HG02588 (cell line): ENCODE results near the gene CFAP300.

Source experiments
- ATAC-seq: cut with Tn5 transposase; IDR thresholded peaks from one replicate; pipeline ENCODE4 v1.9.1; 2021; ENCODE audit warnings: mild to moderate bottlenecking, moderate library complexity; ENCODE audit not compliant: unreplicated experiment

Gene CFAP300

GRCh38 chr11:102119997-102120396 lies 72.8 kb downstream of the CFAP300 start:
- ATAC-seq = no peak

GRCh38 chr11:102120437-102120973 lies 73.3 kb downstream of the CFAP300 start:
- no peak for ATAC-seq

DNA sequence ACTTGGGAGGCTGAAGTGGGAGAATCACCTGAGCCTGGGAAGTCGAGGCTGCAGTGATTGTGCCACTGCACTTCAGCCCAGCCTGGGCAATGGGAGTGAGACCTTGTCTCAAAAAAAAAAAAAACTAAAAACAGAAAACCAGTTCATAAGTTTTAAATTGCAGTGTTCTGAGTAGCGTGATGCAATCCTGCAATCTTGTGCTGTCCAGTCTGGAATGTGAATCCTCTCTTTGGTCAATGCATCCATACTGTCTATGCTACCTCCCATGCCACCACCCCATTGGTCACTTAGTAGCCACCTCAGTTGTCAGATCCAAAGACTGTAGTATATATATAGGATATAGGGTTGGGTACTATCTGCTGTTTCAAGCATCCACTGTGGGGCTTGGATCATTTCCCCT lies 74.1 kb downstream of the CFAP300 start:
- ATAC-seq = no peak
